Gastrocnemius medialis (tissue), 4 donors: ENCODE measurements around the gene CD34.

Source experiments
- CTCF ChIP-seq, 5 experiments: fragments of 450-650 bp in 3 of 5; fragments of 200-600 bp in 2 of 5; sonication (generic) in 2 of 5; IDR thresholded peaks in 4 of 5; conservative IDR thresholded peaks in 1 of 5; 1 replicate in 4 of 5; 2 replicates in 1 of 5; pipeline ENCODE4 v1.5.1; 2016 to 2019; ENCODE audit warnings: antibody characterized with exemption in 5 of 5, mild to moderate bottlenecking in 3 of 5, moderate library complexity in 3 of 5
- POLR2A ChIP-seq, 2 donors: fragments of 450-650 bp; IDR thresholded peaks; one replicate each; pipeline ENCODE4 v1.6.1; 2017; ENCODE audit warnings: antibody characterized with exemption in 2 of 2, mild to moderate bottlenecking in 2 of 2, moderate library complexity in 2 of 2

GRCh38 chr1:207893737-207894582, 17.0 kb downstream of the CD34 start:
- TF ChIP-seq CTCF (IDR thresholded peaks at IDR 0.05 in 4 of 5, conservative IDR thresholded peaks at IDR 0.05 in 1 of 5) (no peak), POLR2A (IDR thresholded peaks at IDR 0.05) (no peak)
